Measurements from ENCODE around the gene HMCN2.

DNA sequence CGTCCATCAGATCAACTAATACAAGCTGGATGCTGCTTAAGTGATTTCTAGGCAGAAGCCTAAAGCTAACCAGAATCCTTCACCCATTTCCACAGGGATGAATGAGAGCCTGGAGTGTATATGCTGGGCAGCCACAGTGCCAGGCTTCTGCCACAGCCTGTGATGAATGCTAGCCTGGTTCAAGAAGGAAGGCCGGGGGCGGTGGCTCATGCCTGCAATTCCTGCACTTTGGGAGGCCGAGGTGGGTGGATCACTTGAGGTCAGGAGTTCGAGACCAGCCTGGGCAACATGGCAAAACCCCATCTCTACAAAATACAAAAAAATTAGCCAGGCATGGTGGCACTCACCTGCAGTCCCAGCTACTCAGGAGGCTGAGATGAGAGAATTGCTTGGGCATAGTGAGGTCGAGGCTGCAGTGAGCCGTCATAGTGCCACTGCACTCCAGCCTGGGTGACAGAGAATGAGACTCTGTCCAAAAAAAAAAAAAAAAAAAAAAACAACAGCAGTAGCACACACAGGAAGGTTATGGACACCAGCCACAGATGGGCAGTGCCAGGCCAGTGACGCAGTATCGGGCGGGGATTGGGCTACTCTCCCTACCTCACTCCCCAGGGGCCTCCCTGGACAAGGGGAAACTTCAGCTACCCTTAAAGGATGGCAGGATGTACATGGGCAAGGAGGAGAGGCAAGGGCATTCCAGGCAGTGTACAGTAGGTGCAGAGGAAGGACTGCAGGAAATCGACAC lies 23.1 kb upstream of the HMCN2 start:
- TF ChIP-seq POLR2A (IDR thresholded peaks at IDR 0.05; ENCODE audit: low read length) = no peak
- TF ChIP-seq GATA1 (IDR thresholded peaks at IDR 0.05; ENCODE audit: low read depth, low read length) = no peak

Data from erythroblast (primary cell).